Muscle of leg (tissue), 11 donors: ENCODE data around the gene SLC5A2. TPM values are rescaled to one million over a fixed set of nuclear protein-coding genes. Genes with fewer than 3 reads are reported as not detected.
A peak's percentile ranks its signal among the peaks of the same experiment; 100 is the strongest.
"Not testable (repeated sequence)": the region's sequence is repeated elsewhere in the genome, so short reads cannot be mapped to it uniquely, and the experiment has no call there.

Experiments
- DNase-seq: peaks from one replicate; pipeline ENCODE4 v3.0.0; 2013
- H3K27ac ChIP-seq: one replicate; pipeline ENCODE4 v1.5.1; 2013; ENCODE audit warnings: mild to moderate bottlenecking, low read length, control low read depth
- H3K27me3 ChIP-seq: one replicate; pipeline ENCODE4 v1.6.1; 2013; ENCODE audit warnings: low read length; ENCODE audit not compliant: control insufficient read depth, insufficient read depth
- H3K36me3 ChIP-seq: one replicate; pipeline ENCODE4 v1.6.1; 2013; ENCODE audit warnings: low read length; ENCODE audit not compliant: control insufficient read depth, insufficient read depth
- H3K4me1 ChIP-seq: one replicate; pipeline ENCODE4 v1.6.1; 2013; ENCODE audit warnings: low read length; ENCODE audit not compliant: control insufficient read depth, insufficient read depth
- H3K4me3 ChIP-seq: one replicate; pipeline ENCODE4 v1.5.1; 2013; ENCODE audit warnings: low read length, control low read depth
- H3K9me3 ChIP-seq: replicated peaks from 2 replicates; pipeline ENCODE4 v1.6.1; 2013; ENCODE audit warnings: low read depth, low read length; ENCODE audit not compliant: control insufficient read depth
- WGBS: methylation state at CpG from one replicate; pipeline ENCODE4 v1.1.5; 2013; ENCODE audit warnings: missing lambda C conversion rate; ENCODE audit not compliant: insufficient coverage; 5-methylcytosine and 5-hydroxymethylcytosine counted together
- polyA plus RNA-seq, 8 donors: library from polyadenylated mRNA; unstranded; fragments of 120-200 nt; gene quantifications; one replicate each; pipeline versions ENCODE4 v1.2.1 to v1.2.3, GENCODE V29; 2013; ENCODE audit warnings: inconsistent platforms in 1 of 8, low replicate concordance in 1 of 8; ENCODE audit not compliant: insufficient read length in 8 of 8, insufficient read depth in 1 of 8
- total RNA-seq: library from RNA; stranded (reverse); fragments of 120-200 nt; gene quantifications from one replicate; pipeline ENCODE4 v1.2.4, GENCODE V29; 2013

The SLC5A2 gene
- total and polyA plus RNA-seq, 9 donors: 0.44 to 11.6 (median 8.7) TPM

DNA sequence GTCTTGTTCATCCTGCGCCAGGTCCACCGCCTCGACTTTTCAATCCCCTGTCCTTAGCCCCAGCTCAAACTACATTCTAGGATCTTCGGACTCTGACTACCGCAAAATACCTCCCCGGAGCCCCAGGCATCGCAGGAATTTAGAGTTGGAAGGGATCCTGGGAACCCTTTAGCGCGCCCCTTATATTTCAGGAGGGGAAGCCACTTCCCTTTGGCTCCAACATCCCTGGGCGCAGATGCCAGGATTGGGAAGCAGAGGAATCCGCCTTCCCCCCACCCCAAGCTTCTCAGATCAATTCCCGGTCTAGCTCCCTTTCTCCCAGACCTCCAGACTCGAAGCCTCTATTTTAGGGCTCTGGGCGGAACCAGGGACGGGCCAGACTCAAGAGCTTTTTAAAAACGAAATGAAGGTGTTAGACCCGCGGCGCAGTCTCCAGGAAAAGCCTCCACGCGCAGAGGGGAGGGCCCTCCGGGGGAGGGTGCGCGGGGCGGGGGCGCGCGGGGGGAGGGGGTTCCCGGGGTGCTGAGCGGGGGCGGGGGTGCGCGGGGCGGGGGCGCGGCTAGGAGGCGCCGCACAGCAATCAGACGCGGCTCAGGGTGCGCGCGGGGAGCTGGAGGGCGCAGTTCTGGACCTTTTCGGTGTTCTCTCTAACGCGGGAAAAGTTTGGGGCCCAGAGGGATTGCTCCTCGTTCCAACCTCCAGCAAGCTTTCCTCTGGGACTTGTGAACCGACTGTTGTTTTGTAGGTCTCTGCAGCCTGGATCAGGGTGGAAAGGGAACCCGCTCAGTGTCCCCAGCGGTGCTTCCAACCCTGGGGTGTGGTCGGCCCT is 46.4 kb downstream of the SLC5A2 start:
- peaks cover 35% of the 10 kb centered on the region for H3K27me3 ChIP-seq

DNA sequence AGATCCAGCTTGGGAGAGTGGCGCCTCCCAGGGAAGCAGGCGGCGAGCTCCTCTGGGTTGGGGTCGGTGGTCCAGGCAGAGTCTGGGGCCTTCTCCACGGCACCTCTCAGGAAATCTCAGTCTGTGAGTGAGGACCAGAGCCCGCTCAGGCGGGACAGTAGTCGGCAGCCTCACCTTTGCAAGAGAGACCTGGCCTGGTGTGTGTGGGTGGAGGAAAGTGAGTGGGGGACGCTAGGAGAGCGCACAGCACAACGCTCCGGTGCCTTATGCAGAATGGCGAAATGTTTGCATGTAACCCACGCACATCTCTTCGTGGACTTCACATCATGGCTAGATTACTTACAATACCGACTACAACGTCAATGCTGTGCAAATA is 47.0 kb downstream of the SLC5A2 start:
- no peak for DNase-seq
- no peak overlapping the region for H3K27ac ChIP-seq
- H3K4me3 ChIP-seq: peak overlapping the region; percentile 29
- H3K36me3 ChIP-seq: no peaks in the 10 kb centered on the region
- WGBS: 0% methylated on average over 6 of the region's 17 CpGs
- peaks cover 37% of the 10 kb centered on the region for H3K27me3 ChIP-seq
- peaks cover 14% of the 10 kb centered on the region for H3K4me1 ChIP-seq
- no peaks in the 10 kb centered on the region for H3K9me3 ChIP-seq

More for the DNA sequence above, 46.4 kb downstream of the SLC5A2 start:
- peaks cover 14% of the 10 kb centered on the region for H3K4me1 ChIP-seq
- peak overlapping the region; percentile 29 for H3K4me3 ChIP-seq
- no peaks in the 10 kb centered on the region for H3K36me3 ChIP-seq
- no peaks in the 10 kb centered on the region for H3K9me3 ChIP-seq
- DNase-seq: peak; percentile 41
- H3K27ac ChIP-seq: no peak overlapping the region
- 0% methylated on average over 18 of the region's 52 CpGs for WGBS

DNA sequence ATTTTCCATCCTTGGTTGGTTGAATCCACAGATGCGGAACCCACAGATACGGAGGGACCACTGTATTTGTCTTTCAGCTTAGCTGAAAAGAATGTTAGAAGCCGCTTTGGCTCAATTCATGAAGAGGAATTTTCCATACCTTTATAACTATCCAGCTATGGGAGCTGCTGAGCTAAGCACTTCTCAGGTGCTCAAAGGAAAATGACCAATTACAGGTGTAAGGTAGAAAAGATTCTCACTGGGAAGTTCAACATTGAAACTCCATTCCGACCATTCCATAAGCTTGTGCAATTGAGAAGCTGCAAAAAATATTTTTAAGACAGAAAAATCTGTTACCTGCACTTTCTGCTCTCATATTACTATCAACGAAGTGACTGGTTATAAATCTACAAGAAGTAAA is 47.5 kb downstream of the SLC5A2 start:
- Histone ChIP-seq H3K36me3 (no peaks in the 10 kb centered on the region), H3K27ac (no peak overlapping the region), H3K4me1 (peaks cover 14% of the 10 kb centered on the region), H3K4me3 (no peak overlapping the region), H3K9me3 (no peaks in the 10 kb centered on the region), H3K27me3 (peaks cover 37% of the 10 kb centered on the region)
- no CpG with 5 or more reads among the region's 5 CpGs for WGBS
- DNase-seq: no peak

DNA sequence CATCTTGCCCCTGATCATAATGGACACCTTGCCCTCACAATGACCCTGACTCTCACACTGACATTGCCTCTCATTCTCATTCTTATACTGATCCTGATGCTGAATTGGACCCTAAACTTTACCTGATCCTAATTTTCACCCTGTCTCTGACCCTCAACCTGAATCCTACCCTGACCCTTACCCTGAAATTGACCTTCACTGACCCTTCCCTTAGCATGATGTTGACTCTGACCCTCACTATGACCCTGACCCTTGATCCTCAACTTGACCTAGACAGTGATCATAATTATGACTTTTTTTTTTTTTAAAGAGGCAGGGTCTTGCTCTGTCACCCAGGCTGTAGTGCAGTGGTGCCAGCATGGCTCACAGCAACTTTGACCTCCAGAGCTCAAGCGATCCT is 48.2 kb downstream of the SLC5A2 start:
- no peaks in the 10 kb centered on the region for H3K9me3 ChIP-seq
- no peak overlapping the region for H3K4me3 ChIP-seq
- 100% methylated on average over 1 of the region's 1 CpG for WGBS
- H3K4me1 ChIP-seq: peaks cover 14% of the 10 kb centered on the region
- peaks cover 42% of the 10 kb centered on the region for H3K27me3 ChIP-seq
- no peak for DNase-seq
- no peaks in the 10 kb centered on the region for H3K36me3 ChIP-seq
- no peak overlapping the region for H3K27ac ChIP-seq

DNA sequence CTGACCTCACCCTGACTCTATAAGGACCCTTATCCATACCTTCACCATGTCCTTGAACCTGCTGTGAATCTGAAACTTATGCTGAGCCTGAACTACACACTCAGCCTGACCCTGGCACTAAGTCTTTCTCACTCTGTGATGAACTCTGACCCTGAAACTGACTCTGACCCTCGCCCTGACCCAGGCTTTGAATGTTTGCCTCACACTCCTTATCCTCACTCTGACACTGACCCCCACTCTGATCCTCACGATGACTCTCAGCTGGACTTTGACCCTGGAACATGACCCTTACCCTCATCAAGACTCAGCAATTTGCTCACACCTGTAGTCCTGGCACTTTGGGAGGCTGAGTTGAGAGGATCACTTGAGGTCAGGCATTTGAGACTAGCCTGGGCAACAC is 49.2 kb downstream of the SLC5A2 start:
- no peaks in the 10 kb centered on the region for H3K36me3 ChIP-seq
- H3K4me3 ChIP-seq: no peak overlapping the region
- H3K27ac ChIP-seq: no peak overlapping the region
- WGBS: 60% methylated on average over 1 of the region's 2 CpGs
- DNase-seq: no peak
- peaks cover 14% of the 10 kb centered on the region for H3K4me1 ChIP-seq
- H3K9me3 ChIP-seq: no peaks in the 10 kb centered on the region
- H3K27me3 ChIP-seq: peaks cover 49% of the 10 kb centered on the region

DNA sequence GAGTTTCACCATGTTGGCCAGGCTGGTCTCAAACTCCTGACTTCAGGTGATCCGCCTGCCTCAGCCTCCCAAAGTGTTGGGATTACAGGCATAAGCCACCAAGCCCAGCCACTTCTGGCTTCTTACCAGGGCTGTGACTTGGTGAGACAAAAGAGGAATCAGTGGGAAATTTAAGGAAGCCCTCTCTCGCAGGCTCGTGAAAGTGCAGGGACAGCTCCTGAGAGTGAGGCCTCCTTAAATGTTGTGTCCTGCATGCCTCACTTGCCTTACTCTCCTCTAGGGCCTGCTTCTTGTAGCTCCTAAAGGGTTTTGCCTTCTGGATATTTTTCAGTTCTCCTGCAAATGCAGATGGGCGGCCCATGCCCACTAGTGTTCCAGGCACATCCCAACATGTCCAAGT is 50.0 kb downstream of the SLC5A2 start:
- Histone ChIP-seq H3K9me3 (no peaks in the 10 kb centered on the region), H3K36me3 (no peaks in the 10 kb centered on the region), H3K4me1 (peaks cover 20% of the 10 kb centered on the region), H3K27me3 (peaks cover 50% of the 10 kb centered on the region), H3K4me3 (no peak overlapping the region), H3K27ac (no peak overlapping the region)
- 64% methylated on average over 3 of the region's 4 CpGs for WGBS
- no peak for DNase-seq

DNA sequence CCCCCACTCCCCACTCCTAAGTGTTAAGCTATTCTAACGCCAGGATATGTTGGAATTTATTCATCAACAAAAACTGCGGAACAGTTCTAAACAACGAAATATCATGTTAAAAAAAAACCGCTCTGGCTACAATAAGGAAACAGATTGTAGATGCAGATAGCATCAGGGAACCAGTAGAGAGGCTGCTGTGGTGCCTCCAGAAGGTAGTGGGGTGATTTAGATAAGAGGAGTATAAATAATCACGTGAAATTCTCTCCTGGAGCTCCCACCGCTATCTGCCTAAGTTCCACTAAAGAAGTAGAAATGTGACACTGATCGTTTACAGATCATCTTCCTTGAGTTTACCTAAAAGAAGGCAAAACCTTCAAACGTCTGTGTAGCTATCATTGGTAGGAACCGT is 52.8 kb downstream of the SLC5A2 start:
- H3K36me3 ChIP-seq: no peaks in the 10 kb centered on the region
- WGBS: 52% methylated on average over 3 of the region's 9 CpGs
- peaks cover 34% of the 10 kb centered on the region for H3K27me3 ChIP-seq
- H3K4me1 ChIP-seq: peaks cover 6% of the 10 kb centered on the region
- H3K9me3 ChIP-seq: no peaks in the 10 kb centered on the region
- DNase-seq: no peak
- H3K27ac ChIP-seq: no peak overlapping the region
- H3K4me3 ChIP-seq: no peak overlapping the region

DNA sequence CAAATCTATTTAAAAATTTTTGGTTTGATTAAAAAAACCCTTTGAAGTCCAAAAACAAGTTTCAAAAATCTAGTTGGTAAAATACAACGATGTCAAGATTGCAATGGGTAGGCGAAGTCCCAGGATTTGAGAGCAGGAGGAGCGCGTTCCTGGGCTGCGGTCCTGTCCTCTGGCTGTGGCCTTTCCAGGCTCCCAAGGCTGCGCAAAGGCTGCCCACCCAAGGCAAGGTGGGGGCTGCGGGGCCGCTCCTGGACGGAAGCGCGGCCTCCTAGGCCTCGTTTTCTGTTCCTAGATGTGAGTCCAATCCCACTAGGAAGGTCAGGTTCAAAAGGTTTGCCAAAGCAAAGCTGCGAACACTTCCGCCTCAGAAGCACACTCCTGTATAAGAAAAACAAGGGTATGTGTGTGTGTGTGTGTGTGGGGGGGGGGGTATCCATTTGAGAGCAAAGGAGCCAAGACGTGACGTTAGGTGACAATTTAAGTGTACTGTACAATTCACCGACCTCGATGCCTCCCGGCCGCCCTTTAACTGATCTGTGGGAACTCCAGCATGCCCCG is 54.0 kb downstream of the SLC5A2 start:
- Histone ChIP-seq H3K27ac (no peak overlapping the region), H3K4me1 (peaks cover 6% of the 10 kb centered on the region), H3K36me3 (no peaks in the 10 kb centered on the region), H3K4me3 (no peak overlapping the region), H3K9me3 (no peaks in the 10 kb centered on the region), H3K27me3 (peaks cover 28% of the 10 kb centered on the region)
- WGBS: 62% methylated on average over 12 of the region's 21 CpGs
- no peak for DNase-seq

DNA sequence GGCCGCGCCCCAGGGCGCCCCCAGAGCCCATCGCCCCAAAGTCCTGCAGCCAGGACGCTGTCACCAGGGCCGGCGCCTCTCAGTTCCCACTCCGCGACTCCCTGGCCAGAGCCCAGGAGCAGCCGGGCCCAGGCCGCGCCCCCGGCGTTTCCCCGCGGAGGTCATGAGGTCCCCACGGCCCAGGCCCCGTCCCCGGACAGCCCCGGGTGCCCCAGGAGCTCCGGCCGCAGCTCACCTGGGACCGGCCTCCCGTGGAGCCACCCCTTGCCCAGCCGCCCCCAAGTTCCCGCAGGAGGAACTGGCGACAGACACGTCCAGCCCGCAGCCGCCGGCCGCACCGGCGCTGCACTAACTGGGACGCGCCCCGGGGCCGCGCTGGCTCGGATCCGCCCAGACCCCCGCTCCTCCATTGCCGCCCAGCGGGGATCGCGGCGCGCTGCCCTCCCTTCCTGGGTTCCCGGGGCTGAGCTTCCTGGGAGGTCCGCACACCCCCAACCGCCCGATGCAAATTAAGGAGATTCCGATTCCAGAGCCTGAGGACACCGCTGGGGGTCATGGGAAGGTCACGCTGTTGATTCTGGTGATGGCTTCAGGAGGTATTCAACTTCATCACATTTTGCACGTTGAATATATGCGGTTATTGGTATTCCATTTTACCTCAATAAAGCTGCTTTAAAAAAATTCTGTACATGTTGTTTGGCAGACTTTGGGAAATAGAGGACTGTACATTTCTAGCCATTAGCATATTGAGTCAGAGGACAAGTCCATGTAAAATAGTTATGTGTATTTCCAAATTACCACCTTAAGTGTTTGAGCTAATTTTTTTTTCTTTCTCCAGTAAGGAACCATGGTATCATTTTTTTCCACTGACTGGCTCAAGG is 54.7 kb downstream of the SLC5A2 start:
- H3K27me3 ChIP-seq: peaks cover 24% of the 10 kb centered on the region
- 2% methylated on average over 52 of the region's 57 CpGs for WGBS

DNA sequence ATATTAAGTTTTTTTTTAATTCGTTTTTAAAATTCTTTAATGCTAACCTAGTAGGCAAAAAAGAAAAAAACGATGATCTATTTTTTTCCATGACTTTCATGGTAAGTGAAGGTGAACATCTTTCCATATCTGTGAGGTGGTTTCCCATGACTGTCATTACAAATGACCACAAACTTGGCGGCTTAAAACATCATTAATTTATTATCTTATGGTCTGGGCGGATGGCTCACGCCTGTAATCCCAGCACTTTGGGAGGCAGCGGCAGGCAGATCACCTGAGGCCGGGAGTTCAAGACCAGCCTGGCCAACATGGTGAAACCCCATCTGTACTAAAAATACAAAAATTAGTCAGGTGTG is 55.3 kb downstream of the SLC5A2 start:
- H3K36me3 ChIP-seq, H3K4me3 ChIP-seq, H3K9me3 ChIP-seq, H3K27ac ChIP-seq, H3K4me1 ChIP-seq, DNase-seq: not testable (repeated sequence)
- WGBS: no CpG with 5 or more reads among the region's 7 CpGs
- peaks cover 24% of the 10 kb centered on the region for H3K27me3 ChIP-seq

More for the DNA sequence above, 54.7 kb downstream of the SLC5A2 start:
- H3K27ac ChIP-seq: no peak overlapping the region
- DNase-seq: no peak
- no peaks in the 10 kb centered on the region for H3K9me3 ChIP-seq
- no peaks in the 10 kb centered on the region for H3K36me3 ChIP-seq
- H3K4me1 ChIP-seq: peaks cover 6% of the 10 kb centered on the region
- peak overlapping the region; percentile 15 for H3K4me3 ChIP-seq
